ENCODE data around the gene RGS17. TPM values are rescaled to one million over a fixed set of nuclear protein-coding genes. Genes with fewer than 3 reads are reported as not detected.

The RGS17 gene, protein sequence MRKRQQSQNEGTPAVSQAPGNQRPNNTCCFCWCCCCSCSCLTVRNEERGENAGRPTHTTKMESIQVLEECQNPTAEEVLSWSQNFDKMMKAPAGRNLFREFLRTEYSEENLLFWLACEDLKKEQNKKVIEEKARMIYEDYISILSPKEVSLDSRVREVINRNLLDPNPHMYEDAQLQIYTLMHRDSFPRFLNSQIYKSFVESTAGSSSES
- 2.4 TPM for polyA plus RNA-seq
- long read RNA-seq, donor 1, partial matches to known transcripts = 0 of 1 reads
- long read RNA-seq, donor 1, other reads (novel, unspliced or antisense) = 0 of 1 reads
- long read RNA-seq, donor 2 = 0 reads
- long read RNA-seq, donor 3 = 0 reads
- long read RNA-seq, donor 4 = 0 reads
- long read RNA-seq, donor 5 = 0 reads
- long read RNA-seq, donor 6 = 0 reads
- long read RNA-seq, donor 7, partial matches to known transcripts = 0 of 2 reads
- long read RNA-seq, donor 7, other reads (novel, unspliced or antisense) = 0 of 2 reads
- long read RNA-seq, donor 8 = 0 reads
- long read RNA-seq, donor 9 = 0 reads
- long read RNA-seq, donor 10 = 0 reads
- long read RNA-seq, donor 11 = 0 reads

DNA sequence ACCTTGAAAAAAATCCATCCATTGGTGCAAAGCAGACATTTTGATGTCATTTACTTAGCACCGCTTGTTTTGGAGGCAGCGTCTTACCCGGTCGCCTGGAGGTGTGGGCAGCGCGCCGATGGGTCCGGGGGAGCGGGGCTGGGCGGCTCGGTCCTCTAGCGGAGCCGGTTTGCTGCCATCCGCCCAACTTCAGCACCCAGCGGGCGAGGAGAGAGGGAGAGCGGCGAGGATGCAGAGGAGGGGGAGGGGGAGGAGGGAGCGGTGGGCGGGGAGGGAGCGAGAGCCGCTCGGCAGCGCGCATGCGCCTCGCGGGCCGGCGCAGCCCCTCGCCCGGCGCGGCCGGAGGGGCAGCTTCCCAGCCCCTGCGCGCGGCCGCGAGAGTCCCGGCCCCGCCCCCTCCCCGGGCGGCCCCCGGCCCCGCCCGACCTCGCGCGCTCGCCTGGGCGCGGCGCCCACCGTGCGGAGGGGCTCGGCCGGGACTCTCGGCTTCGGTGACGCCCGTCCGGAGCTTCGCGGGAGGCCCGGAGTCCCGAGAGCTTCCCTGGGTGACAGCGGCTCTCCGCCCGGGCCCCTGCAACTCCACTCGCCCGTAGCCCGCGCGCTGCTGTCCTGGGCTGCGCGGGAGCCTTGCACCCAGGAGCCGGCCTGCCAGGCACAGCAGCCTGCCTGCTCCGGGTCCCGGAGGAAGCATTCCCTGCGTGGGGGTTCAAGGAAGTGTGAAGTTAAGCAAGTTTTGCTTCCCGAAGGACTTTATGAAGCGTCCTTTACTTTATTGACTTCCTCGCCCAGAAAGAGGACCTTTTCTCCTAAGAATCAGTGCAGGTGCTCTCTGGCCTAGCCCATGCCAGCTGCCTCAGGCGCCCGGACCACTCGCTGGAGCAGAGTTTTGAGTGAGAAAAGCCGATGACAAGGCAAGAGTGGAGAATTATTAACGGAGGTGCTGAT lies at the start of gene RGS17:
Gene RGS17 (minus strand): TSS at position 246 of the 945 bp plus-strand sequence. CDS start 87,264 bp downstream, outside the sequence.
- peaks cover 42% of the 10 kb centered on the region for H3K27me3 ChIP-seq (ENCODE audit: control insufficient read depth, insufficient read depth, low read length)
- H3K36me3 ChIP-seq (ENCODE audit: control insufficient read depth, insufficient read depth, low read length) = no peaks in the 10 kb centered on the region
- peaks cover 6% of the 10 kb centered on the region for H3K4me1 ChIP-seq (ENCODE audit: control insufficient read depth, insufficient read depth, low read length)
- H3K4me3 ChIP-seq (ENCODE audit: low read length) = peak within 1 kb of the TSS; percentile 62
- no CpG with 5 or more reads among the region's 89 CpGs for WGBS (ENCODE audit: insufficient coverage, low lambda C conversion rate)
- no peaks in the 10 kb centered on the region for H3K9me3 ChIP-seq (ENCODE audit: control insufficient read depth, low read depth, low read length)
- DNase-seq = peak in 1 of 2 donors; percentile 41
- no peak within 1 kb of the TSS for H3K27ac ChIP-seq (ENCODE audit: low read length)

DNA sequence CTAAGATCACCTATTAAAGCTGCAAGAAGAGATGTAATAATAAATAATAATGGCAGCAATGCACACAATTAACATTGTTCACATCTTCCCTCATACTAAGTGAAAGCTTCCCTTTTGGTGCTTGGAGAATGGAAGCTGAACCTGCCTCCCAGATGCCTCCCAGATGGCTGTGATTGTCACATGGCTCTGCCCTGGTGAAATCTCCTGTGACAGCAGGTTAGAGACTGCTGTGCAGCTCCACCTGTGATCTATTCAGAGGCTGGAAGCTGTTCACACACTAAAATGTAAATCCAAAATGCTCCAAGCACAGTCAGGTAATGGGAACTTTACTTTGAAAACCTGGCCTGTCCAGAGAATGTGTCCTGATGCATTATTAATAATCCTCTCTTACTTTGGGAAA lies 41.7 kb upstream of the RGS17 start:
- H3K9me3 ChIP-seq (ENCODE audit: control insufficient read depth, low read depth, low read length) = no peaks in the 10 kb centered on the region
- no peak overlapping the region for H3K27ac ChIP-seq (ENCODE audit: low read length)
- DNase-seq = no peak
- no peaks in the 10 kb centered on the region for H3K4me1 ChIP-seq (ENCODE audit: control insufficient read depth, insufficient read depth, low read length)
- no peak overlapping the region for H3K4me3 ChIP-seq (ENCODE audit: low read length)
- no peaks in the 10 kb centered on the region for H3K27me3 ChIP-seq (ENCODE audit: control insufficient read depth, insufficient read depth, low read length)
- H3K36me3 ChIP-seq (ENCODE audit: control insufficient read depth, insufficient read depth, low read length) = no peaks in the 10 kb centered on the region

DNA sequence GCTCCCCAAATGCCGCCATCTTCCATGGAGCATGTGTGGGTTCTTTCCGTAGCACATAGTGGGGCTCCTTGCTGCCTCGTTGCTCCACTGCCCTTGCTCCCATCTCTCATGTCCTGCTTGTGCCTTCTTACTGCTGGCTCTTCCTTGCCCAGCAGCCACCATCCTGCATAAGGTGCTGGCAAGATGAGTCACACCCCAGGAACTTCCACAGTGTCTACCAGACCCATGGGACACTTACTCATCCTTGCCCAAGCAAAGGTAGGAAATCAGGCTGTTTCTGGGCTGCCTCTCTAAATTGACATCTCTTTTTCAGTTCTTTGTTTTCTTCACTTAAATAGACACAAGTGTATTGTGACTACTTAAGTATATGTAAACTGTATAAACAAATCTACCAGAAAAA lies 39.4 kb upstream of the RGS17 start:
- no peaks in the 10 kb centered on the region for H3K4me1 ChIP-seq (ENCODE audit: control insufficient read depth, insufficient read depth, low read length)
- H3K36me3 ChIP-seq (ENCODE audit: control insufficient read depth, insufficient read depth, low read length) = no peaks in the 10 kb centered on the region
- no peak overlapping the region for H3K4me3 ChIP-seq (ENCODE audit: low read length)
- no CpG with 5 or more reads among the region's 3 CpGs for WGBS (ENCODE audit: insufficient coverage, low lambda C conversion rate)
- no peak for DNase-seq
- H3K9me3 ChIP-seq (ENCODE audit: control insufficient read depth, low read depth, low read length) = no peaks in the 10 kb centered on the region
- no peak overlapping the region for H3K27ac ChIP-seq (ENCODE audit: low read length)
- no peaks in the 10 kb centered on the region for H3K27me3 ChIP-seq (ENCODE audit: control insufficient read depth, insufficient read depth, low read length)

DNA sequence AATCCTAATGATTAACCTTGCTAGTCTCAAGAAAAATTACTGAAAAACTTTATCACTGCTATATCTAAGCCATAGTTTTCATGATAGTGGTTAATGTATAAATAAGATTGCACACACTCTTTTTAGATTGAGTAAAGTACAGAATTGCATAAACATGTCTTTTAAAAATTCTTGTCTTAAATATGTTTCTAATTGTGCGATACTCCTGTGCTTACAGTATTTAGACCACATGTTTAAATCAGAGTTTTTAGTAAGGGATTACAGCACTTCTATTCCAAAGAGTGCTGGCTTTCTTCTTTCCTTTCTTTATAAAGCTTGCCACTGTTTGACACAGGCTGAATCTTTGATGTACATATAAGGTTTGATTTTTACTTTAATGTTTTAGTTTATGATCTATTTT lies 36.8 kb upstream of the RGS17 start:
- no peak for DNase-seq
- H3K27ac ChIP-seq (ENCODE audit: low read length) = no peak overlapping the region

DNA sequence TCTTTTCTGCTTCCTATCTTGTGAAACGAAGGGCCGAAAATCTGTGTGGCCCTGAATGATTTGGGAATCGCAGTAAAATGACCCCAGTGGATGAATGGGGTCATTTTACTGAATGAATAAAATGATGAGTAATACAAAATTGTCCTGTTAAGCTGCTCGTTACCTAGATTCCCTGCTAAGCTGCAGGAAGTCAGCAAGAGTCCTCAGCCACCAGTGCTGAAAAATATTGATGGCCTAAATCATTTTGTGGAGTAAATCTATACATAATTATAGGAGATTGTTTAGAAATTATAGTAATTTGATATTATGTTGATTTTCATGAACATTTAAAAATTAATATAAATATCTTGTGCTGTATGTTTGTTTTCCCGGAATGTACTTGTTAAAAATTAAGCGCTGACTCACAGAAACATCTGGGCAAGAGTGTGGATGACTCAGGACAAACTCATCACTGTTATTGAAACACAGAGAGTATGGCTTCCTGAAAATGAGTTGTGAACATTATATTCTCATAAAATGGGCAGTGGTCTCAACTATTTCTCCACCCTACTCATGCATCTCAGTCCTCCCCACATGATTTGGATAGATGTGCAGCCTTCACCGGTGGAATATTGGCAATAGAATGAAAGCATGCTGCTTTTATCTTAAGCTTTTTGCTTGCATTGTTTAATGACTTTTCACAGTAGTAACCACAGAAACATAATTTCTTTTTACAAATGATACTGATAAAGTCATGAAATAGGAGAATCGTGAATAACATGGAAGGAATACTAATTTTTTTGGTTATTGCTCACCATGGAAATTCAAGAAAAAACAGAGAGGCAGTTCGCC lies 36.2 kb upstream of the RGS17 start:
- 84% methylated on average over 4 of the region's 9 CpGs for WGBS (ENCODE audit: insufficient coverage, low lambda C conversion rate)
- Histone ChIP-seq H3K9me3 (ENCODE audit: control insufficient read depth, low read depth, low read length) (no peaks in the 10 kb centered on the region), H3K27me3 (ENCODE audit: control insufficient read depth, insufficient read depth, low read length) (no peaks in the 10 kb centered on the region), H3K4me3 (ENCODE audit: low read length) (no peak overlapping the region), H3K36me3 (ENCODE audit: control insufficient read depth, insufficient read depth, low read length) (no peaks in the 10 kb centered on the region), H3K27ac (ENCODE audit: low read length) (no peak overlapping the region), H3K4me1 (ENCODE audit: control insufficient read depth, insufficient read depth, low read length) (no peaks in the 10 kb centered on the region)
- no peak for DNase-seq

More for the DNA sequence above, 36.8 kb upstream of the RGS17 start:
- WGBS (ENCODE audit: insufficient coverage, low lambda C conversion rate) = 88% methylated on average over 1 of the region's 1 CpG
- Histone ChIP-seq H3K36me3 (ENCODE audit: control insufficient read depth, insufficient read depth, low read length) (no peaks in the 10 kb centered on the region), H3K4me1 (ENCODE audit: control insufficient read depth, insufficient read depth, low read length) (no peaks in the 10 kb centered on the region), H3K9me3 (ENCODE audit: control insufficient read depth, low read depth, low read length) (no peaks in the 10 kb centered on the region), H3K27me3 (ENCODE audit: control insufficient read depth, insufficient read depth, low read length) (no peaks in the 10 kb centered on the region), H3K4me3 (ENCODE audit: low read length) (no peak overlapping the region)

DNA sequence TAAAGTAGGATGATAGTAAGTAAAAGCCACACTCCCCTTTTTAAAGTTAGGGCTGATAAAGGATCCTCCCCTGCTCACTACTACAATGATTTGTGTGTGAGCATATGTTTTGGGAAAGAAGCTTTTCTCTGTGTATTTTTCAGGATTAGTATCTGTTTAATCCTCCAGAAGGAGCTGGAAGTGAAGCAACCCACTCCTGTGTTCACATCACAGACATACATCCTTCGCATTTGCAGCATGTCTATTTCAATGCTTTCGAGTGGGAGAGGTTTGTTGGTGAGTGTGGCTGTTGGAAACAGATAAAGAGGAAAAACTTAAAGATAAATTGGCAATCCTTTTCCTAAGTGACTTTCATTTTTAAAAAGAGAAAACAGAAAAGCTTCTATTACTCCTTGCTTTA lies 31.6 kb upstream of the RGS17 start:
- no peaks in the 10 kb centered on the region for H3K4me1 ChIP-seq (ENCODE audit: control insufficient read depth, insufficient read depth, low read length)
- no peak overlapping the region for H3K4me3 ChIP-seq (ENCODE audit: low read length)
- H3K9me3 ChIP-seq (ENCODE audit: control insufficient read depth, low read depth, low read length) = no peaks in the 10 kb centered on the region
- H3K27ac ChIP-seq (ENCODE audit: low read length) = no peak overlapping the region
- no peaks in the 10 kb centered on the region for H3K27me3 ChIP-seq (ENCODE audit: control insufficient read depth, insufficient read depth, low read length)
- no peak for DNase-seq
- no peaks in the 10 kb centered on the region for H3K36me3 ChIP-seq (ENCODE audit: control insufficient read depth, insufficient read depth, low read length)
- WGBS (ENCODE audit: insufficient coverage, low lambda C conversion rate) = 71% methylated on average over 1 of the region's 2 CpGs

DNA sequence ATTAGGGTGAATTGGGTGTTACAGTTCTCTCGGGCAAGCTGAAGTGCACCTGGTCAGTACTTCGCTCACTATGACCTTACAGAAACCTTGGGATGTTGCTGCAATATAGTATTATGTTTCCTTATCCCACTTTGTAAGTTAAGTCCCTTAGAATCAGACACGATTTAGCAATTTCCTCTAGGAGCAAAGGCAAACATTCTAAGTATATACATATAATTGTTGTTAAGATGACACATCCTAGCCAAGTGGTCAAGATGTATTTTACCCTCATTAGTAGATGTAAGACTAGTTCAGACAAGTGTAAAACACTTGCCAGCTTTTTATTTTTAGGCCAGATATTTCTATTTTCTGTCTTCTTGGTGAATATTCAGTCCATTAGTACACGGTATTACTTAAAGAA lies 31.1 kb upstream of the RGS17 start:
- 57% methylated on average over 2 of the region's 4 CpGs for WGBS (ENCODE audit: insufficient coverage, low lambda C conversion rate)

DNA sequence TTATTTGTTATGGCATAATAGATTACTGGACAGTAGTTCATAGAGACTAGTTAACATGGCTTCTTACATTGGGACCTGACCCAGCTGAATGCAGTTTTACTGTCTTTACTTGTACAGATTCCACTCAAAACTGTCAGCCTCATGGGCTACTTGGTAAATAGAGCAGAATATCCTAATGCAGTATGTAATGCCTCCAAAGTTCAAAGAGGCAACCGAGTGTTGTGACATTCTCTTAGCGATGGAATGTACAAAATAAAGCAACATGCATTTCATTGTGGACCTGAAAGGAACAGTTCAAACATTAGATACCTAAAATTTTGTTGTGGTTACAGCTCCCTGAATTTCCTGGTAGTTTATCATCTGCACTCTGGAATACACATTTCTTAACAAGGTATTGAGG lies 29.1 kb upstream of the RGS17 start:
- H3K4me3 ChIP-seq (ENCODE audit: low read length) = no peak overlapping the region
- H3K4me1 ChIP-seq (ENCODE audit: control insufficient read depth, insufficient read depth, low read length) = no peaks in the 10 kb centered on the region
- WGBS (ENCODE audit: insufficient coverage, low lambda C conversion rate) = no CpG with 5 or more reads among the region's 2 CpGs
- no peaks in the 10 kb centered on the region for H3K9me3 ChIP-seq (ENCODE audit: control insufficient read depth, low read depth, low read length)
- DNase-seq = no peak
- no peak overlapping the region for H3K27ac ChIP-seq (ENCODE audit: low read length)
- no peaks in the 10 kb centered on the region for H3K36me3 ChIP-seq (ENCODE audit: control insufficient read depth, insufficient read depth, low read length)
- no peaks in the 10 kb centered on the region for H3K27me3 ChIP-seq (ENCODE audit: control insufficient read depth, insufficient read depth, low read length)

More for the DNA sequence above, 31.1 kb upstream of the RGS17 start:
- Histone ChIP-seq H3K9me3 (ENCODE audit: control insufficient read depth, low read depth, low read length) (no peaks in the 10 kb centered on the region), H3K4me3 (ENCODE audit: low read length) (no peak overlapping the region), H3K36me3 (ENCODE audit: control insufficient read depth, insufficient read depth, low read length) (no peaks in the 10 kb centered on the region), H3K27ac (ENCODE audit: low read length) (no peak overlapping the region), H3K4me1 (ENCODE audit: control insufficient read depth, insufficient read depth, low read length) (no peaks in the 10 kb centered on the region), H3K27me3 (ENCODE audit: control insufficient read depth, insufficient read depth, low read length) (no peaks in the 10 kb centered on the region)
- DNase-seq = no peak

DNA sequence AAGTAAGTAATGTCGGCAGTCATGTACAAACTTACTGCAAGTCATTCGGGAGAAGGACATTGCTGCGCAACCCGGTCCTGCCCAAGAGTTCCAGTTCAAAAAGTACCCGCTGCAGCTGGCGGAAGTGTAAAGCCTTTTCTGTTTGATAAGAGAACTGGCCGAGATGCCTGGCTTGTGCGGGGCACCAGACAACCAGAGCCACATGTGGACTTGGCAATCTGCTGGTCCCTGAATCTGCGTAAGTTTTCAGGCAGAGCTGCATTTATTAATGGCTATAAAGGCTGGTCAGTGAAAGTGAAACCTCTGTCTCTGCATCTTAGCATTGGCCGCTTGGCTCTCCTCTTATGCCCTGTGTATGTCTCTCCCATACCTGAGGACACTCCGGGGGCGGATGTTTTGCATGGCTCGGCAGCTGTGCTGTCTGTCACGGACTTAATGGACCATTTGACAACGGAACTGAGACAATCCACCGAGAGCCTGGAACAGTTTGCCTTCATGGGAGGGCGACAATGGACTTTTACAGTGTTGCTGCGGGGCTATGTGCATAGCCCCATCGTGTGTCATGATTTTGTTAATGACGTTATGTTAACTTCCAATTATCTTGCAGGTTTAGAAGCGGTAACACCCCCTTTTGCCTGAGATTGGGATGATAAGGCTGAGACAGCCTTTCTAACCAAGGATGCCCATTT lies 19.8 kb upstream of the RGS17 start:
- Histone ChIP-seq H3K36me3 (ENCODE audit: control insufficient read depth, insufficient read depth, low read length) (no peaks in the 10 kb centered on the region), H3K4me1 (ENCODE audit: control insufficient read depth, insufficient read depth, low read length) (no peaks in the 10 kb centered on the region), H3K27me3 (ENCODE audit: control insufficient read depth, insufficient read depth, low read length) (no peaks in the 10 kb centered on the region), H3K4me3 (ENCODE audit: low read length) (no peak overlapping the region), H3K9me3 (ENCODE audit: control insufficient read depth, low read depth, low read length) (no peaks in the 10 kb centered on the region), H3K27ac (ENCODE audit: low read length) (no peak overlapping the region)
- WGBS (ENCODE audit: insufficient coverage, low lambda C conversion rate) = no CpG with 5 or more reads among the region's 21 CpGs
- no peak for DNase-seq
